ELR (cell line): ENCODE measurements around the gene CYLD.
A peak's percentile ranks its signal among the peaks of the same experiment; 100 is the strongest.

Experiments used
- DNase-seq: peaks from one replicate; pipeline ENCODE4 v3.0.0-alpha.2; 2015; ENCODE audit warnings: low read depth

The CYLD gene

GRCh38 chr16:50741781-50742575, at the start of gene CYLD:
TSS of gene CYLD (plus strand) at chr16:50742086. CDS start at chr16:50749699, 7,613 bp downstream.
- peak; percentile 100 for DNase-seq

- DNase-seq, result no peak
Observed at GRCh38 chr16:50692644-50692998, 49.3 kb upstream of the CYLD start.

GRCh38 chr16:50692999-50693781, 48.7 kb upstream of the CYLD start, which contains the start of gene NOD2:
TSS of gene NOD2 (plus strand) at chr16:50693606. CDS start at chr16:50699496, 5,890 bp downstream.
- DNase-seq, result peak; percentile 26

- no peak for DNase-seq
Observed at GRCh38 chr16:50694206-50694605, 47.7 kb upstream of the CYLD start.

- no peak for DNase-seq
Observed at GRCh38 chr16:50695017-50696000, 46.6 kb upstream of the CYLD start.

GRCh38 chr16:50696126-50696525, 45.8 kb upstream of the CYLD start:
- DNase-seq, result no peak

- peak; percentile 80 for DNase-seq
Observed at GRCh38 chr16:50696575-50697420, 45.1 kb upstream of the CYLD start.

- DNase-seq, result no peak
Observed at GRCh38 chr16:50697421-50697715, 44.5 kb upstream of the CYLD start.

GRCh38 chr16:50697881-50698767, 43.8 kb upstream of the CYLD start:
- peak; percentile 56 for DNase-seq

- DNase-seq, result peak; percentile 63
Observed at GRCh38 chr16:50699326-50700159, 42.3 kb upstream of the CYLD start.

GRCh38 chr16:50702725-50703124, 39.2 kb upstream of the CYLD start:
- DNase-seq, result no peak

- no peak for DNase-seq
Observed at GRCh38 chr16:50704245-50704644, 37.6 kb upstream of the CYLD start.

GRCh38 chr16:50705436-50706110, 36.3 kb upstream of the CYLD start:
- peak; percentile 38 for DNase-seq

- DNase-seq, result no peak
Observed at GRCh38 chr16:50706250-50706649, 35.6 kb upstream of the CYLD start.

- DNase-seq, result no peak
Observed at GRCh38 chr16:50708373-50709060, 33.4 kb upstream of the CYLD start.

GRCh38 chr16:50709061-50709684, 32.7 kb upstream of the CYLD start:
- no peak for DNase-seq

- no peak for DNase-seq
Observed at GRCh38 chr16:50709980-50710379, 31.9 kb upstream of the CYLD start.

- DNase-seq, result no peak
Observed at GRCh38 chr16:50711040-50711439, 30.8 kb upstream of the CYLD start.
